Epithelial cell of esophagus (primary cell): ENCODE results near the gene RTF1.

ENCODE experiments used
- DNase-seq: peaks from one replicate; pipeline ENCODE4 v3.0.0; 2010; ENCODE audit warnings: low read depth
- H3K4me3 ChIP-seq: 2 replicates; pipeline ENCODE4 v1.5.1; 2011; ENCODE audit warnings: mild to moderate bottlenecking, low read length, control low read depth
- TF ChIP-seq, protein P1 (sequence below): IDR thresholded peaks from 2 replicates; pipeline ENCODE4 v1.5.1; 2011; ENCODE audit warnings: low read depth, mild to moderate bottlenecking, low read length, control low read depth, inconsistent platforms; ENCODE audit not compliant: insufficient read depth; ENCODE audit errors: missing control alignments

Gene RTF1

GRCh38 chr15:41480396-41481140, 63.7 kb downstream of the RTF1 start:
- no peak for DNase-seq
- H3K4me3 ChIP-seq = no peak overlapping the region
- TF ChIP-seq, protein P1, sequence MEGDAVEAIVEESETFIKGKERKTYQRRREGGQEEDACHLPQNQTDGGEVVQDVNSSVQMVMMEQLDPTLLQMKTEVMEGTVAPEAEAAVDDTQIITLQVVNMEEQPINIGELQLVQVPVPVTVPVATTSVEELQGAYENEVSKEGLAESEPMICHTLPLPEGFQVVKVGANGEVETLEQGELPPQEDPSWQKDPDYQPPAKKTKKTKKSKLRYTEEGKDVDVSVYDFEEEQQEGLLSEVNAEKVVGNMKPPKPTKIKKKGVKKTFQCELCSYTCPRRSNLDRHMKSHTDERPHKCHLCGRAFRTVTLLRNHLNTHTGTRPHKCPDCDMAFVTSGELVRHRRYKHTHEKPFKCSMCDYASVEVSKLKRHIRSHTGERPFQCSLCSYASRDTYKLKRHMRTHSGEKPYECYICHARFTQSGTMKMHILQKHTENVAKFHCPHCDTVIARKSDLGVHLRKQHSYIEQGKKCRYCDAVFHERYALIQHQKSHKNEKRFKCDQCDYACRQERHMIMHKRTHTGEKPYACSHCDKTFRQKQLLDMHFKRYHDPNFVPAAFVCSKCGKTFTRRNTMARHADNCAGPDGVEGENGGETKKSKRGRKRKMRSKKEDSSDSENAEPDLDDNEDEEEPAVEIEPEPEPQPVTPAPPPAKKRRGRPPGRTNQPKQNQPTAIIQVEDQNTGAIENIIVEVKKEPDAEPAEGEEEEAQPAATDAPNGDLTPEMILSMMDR = no peak

GRCh38 chr15:41482110-41482877, 65.4 kb downstream of the RTF1 start:
- TF ChIP-seq, protein P1 = no peak
- DNase-seq = no peak
- no peak overlapping the region for H3K4me3 ChIP-seq

- TF ChIP-seq, protein P1 = no peak
- H3K4me3 ChIP-seq = no peak overlapping the region
- DNase-seq = no peak
Measured at GRCh38 chr15:41483115-41483514, 66.2 kb downstream of the RTF1 start.

GRCh38 chr15:41483519-41483918, 66.6 kb downstream of the RTF1 start:
- TF ChIP-seq, protein P1 = no peak
- no peak overlapping the region for H3K4me3 ChIP-seq
- DNase-seq = no peak

GRCh38 chr15:41484937-41485625, 68.2 kb downstream of the RTF1 start:
- no peak for DNase-seq
- TF ChIP-seq, protein P1 = no peak
- H3K4me3 ChIP-seq = no peak overlapping the region

DNA sequence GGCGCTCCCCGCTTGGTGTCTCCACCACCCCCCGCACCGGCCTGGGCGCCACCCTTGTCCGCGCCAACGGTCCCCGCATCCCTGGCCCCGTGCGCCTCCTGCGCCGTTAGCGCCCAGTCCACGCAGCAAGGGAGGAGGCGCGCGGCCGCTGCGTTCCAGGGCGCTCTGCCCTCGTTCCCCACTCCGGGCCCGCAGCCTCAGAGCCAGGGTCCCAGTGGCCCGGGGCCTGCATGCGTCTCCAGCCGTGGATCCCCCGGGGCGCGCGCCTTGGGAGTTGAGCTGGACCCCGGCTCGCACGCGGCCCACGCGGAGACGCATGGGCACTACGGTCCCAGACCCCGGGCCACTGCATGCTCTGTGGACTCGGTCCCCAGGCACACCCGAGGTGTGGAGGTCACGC, 69.4 kb downstream of the RTF1 start:
- H3K4me3 ChIP-seq = no peak overlapping the region
- TF ChIP-seq, protein P1 = no peak
- DNase-seq = no peak
